SH-SY5Y (cell line): ENCODE measurements around the gene DNAH10.

Experiments used
- GATA2 ChIP-seq: IDR thresholded peaks from 2 replicates; pipeline ENCODE4 v1.6.1; 2011; ENCODE audit warnings: mild to moderate bottlenecking, low read depth, low read length
- GATA3 ChIP-seq: IDR thresholded peaks from 2 replicates; pipeline ENCODE4 v1.6.1; 2011; ENCODE audit warnings: low read depth, mild to moderate bottlenecking, low read length, moderate library complexity

DNA sequence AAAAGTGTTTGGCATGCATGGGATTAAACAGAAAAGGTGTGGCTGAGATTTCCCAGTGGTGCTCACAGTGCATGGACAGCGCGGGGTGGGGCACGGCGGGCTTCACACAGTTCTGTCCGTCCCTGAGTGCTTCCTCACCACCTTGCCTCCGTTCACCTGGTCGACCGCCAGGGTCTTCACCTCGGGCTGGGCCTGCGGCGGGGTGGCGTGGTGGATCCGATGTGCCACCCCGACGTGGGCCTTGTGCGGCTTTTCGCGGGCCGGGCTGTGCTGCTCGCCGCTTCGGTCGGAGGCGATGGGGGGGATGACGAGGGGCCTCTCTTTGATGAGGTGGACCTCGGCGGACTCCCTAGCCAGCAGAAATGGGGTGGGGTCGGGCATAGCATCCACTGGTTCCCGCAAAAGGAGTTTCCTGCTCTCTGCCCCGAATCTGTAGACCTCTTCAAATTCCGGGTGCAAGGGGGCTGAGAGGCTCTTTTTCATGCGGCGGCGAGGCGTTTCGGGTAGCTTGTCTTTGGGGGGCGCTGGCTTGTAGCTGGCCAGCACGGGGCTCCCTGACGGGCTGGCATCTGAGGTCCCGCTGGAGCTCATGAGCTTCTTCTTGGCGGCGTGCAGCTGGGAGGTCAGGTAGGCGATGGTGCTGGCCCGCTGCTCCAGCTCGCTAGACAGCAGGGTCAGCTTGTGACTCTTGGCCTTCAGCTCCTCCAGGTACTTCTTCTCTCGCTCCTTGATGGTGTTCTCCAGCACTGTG lies 175.0 kb downstream of the DNAH10 start:
- TF ChIP-seq GATA2, result no peak
- no peak for TF ChIP-seq GATA3
